Mucosa of stomach (tissue), 1 donor: ENCODE measurements around the gene CDH2.
"Not testable (repeated sequence)": the region's sequence is repeated elsewhere in the genome, so short reads cannot be mapped to it uniquely, and the experiment has no call there.

Experiments used
- H3K27me3 ChIP-seq: one replicate; pipeline ENCODE4 v1.7.0; 2013; ENCODE audit warnings: mild to moderate bottlenecking, low read length; ENCODE audit not compliant: control insufficient read depth, insufficient read depth
- H3K36me3 ChIP-seq: one replicate; pipeline ENCODE4 v1.7.0; 2013; ENCODE audit warnings: low read length; ENCODE audit not compliant: control insufficient read depth, insufficient read depth
- H3K4me1 ChIP-seq: one replicate; pipeline ENCODE4 v1.7.0; 2013; ENCODE audit warnings: mild to moderate bottlenecking, low read length; ENCODE audit not compliant: control insufficient read depth, insufficient read depth
- H3K4me3 ChIP-seq: one replicate; pipeline ENCODE4 v1.7.0; 2013; ENCODE audit warnings: low read length
- H3K9ac ChIP-seq: one replicate; pipeline ENCODE4 v1.7.0; 2013; ENCODE audit warnings: mild to moderate bottlenecking, low read length, moderate library complexity
- H3K9me3 ChIP-seq: one replicate; pipeline ENCODE4 v1.7.0; 2013; ENCODE audit warnings: mild to moderate bottlenecking, low read length, moderate library complexity; ENCODE audit not compliant: control insufficient read depth
- donor health status: Pancreatic carcinoma.

CDH2 gene

GRCh38 chr18:27952741-27953140 lies 224.2 kb downstream of the CDH2 start:
- Histone ChIP-seq H3K4me3 (no peak overlapping the region), H3K36me3 (no peaks in the 10 kb centered on the region), H3K4me1 (no peaks in the 10 kb centered on the region), H3K27me3 (no peaks in the 10 kb centered on the region), H3K9ac (no peak overlapping the region), H3K9me3 (no peaks in the 10 kb centered on the region)

GRCh38 chr18:27950648-27951228 lies 226.2 kb downstream of the CDH2 start:
- H3K4me1 ChIP-seq = no peaks in the 10 kb centered on the region
- H3K4me3 ChIP-seq = no peak overlapping the region
- no peak overlapping the region for H3K9ac ChIP-seq
- no peaks in the 10 kb centered on the region for H3K9me3 ChIP-seq
- H3K36me3 ChIP-seq = no peaks in the 10 kb centered on the region
- H3K27me3 ChIP-seq = no peaks in the 10 kb centered on the region

GRCh38 chr18:27948986-27949385 lies 227.9 kb downstream of the CDH2 start:
- Histone ChIP-seq H3K27me3 (no peaks in the 10 kb centered on the region), H3K4me3 (no peak overlapping the region), H3K9me3 (no peaks in the 10 kb centered on the region), H3K9ac (no peak overlapping the region), H3K36me3 (no peaks in the 10 kb centered on the region), H3K4me1 (no peaks in the 10 kb centered on the region)

- Histone ChIP-seq H3K9ac (no peak overlapping the region), H3K27me3 (no peaks in the 10 kb centered on the region), H3K4me3 (no peak overlapping the region), H3K9me3 (no peaks in the 10 kb centered on the region), H3K36me3 (no peaks in the 10 kb centered on the region), H3K4me1 (no peaks in the 10 kb centered on the region)
Observed at GRCh38 chr18:27942706-27943105, 234.2 kb downstream of the CDH2 start.

- no peaks in the 10 kb centered on the region for H3K4me1 ChIP-seq
- no peaks in the 10 kb centered on the region for H3K36me3 ChIP-seq
- H3K4me3 ChIP-seq = no peak overlapping the region
- H3K27me3 ChIP-seq = no peaks in the 10 kb centered on the region
- no peaks in the 10 kb centered on the region for H3K9me3 ChIP-seq
- H3K9ac ChIP-seq = no peak overlapping the region
Observed at GRCh38 chr18:27931535-27931934, 245.4 kb downstream of the CDH2 start.

- Histone ChIP-seq H3K9ac (no peak overlapping the region), H3K27me3 (no peaks in the 10 kb centered on the region), H3K4me3 (no peak overlapping the region), H3K9me3 (no peaks in the 10 kb centered on the region), H3K36me3 (no peaks in the 10 kb centered on the region), H3K4me1 (no peaks in the 10 kb centered on the region)
Observed at GRCh38 chr18:27922780-27923179, 254.2 kb downstream of the CDH2 start.

- H3K27me3 ChIP-seq = no peaks in the 10 kb centered on the region
- no peaks in the 10 kb centered on the region for H3K4me1 ChIP-seq
- H3K9me3 ChIP-seq = no peaks in the 10 kb centered on the region
- no peaks in the 10 kb centered on the region for H3K36me3 ChIP-seq
- H3K9ac ChIP-seq = no peak overlapping the region
- no peak overlapping the region for H3K4me3 ChIP-seq
Observed at GRCh38 chr18:27921904-27922751, 254.8 kb downstream of the CDH2 start.

GRCh38 chr18:27921392-27921791 lies 255.5 kb downstream of the CDH2 start:
- Histone ChIP-seq H3K9ac (no peak overlapping the region), H3K4me3 (no peak overlapping the region), H3K9me3 (no peaks in the 10 kb centered on the region)

GRCh38 chr18:27920836-27921235 lies 256.1 kb downstream of the CDH2 start:
- Histone ChIP-seq H3K4me1 (no peaks in the 10 kb centered on the region), H3K4me3 (no peak overlapping the region), H3K9ac (no peak overlapping the region), H3K9me3 (no peaks in the 10 kb centered on the region), H3K27me3 (no peaks in the 10 kb centered on the region), H3K36me3 (no peaks in the 10 kb centered on the region)

More at GRCh38 chr18:27921392-27921791, 255.5 kb downstream of the CDH2 start:
- H3K36me3 ChIP-seq = no peaks in the 10 kb centered on the region
- no peaks in the 10 kb centered on the region for H3K4me1 ChIP-seq
- H3K27me3 ChIP-seq = no peaks in the 10 kb centered on the region

GRCh38 chr18:27906189-27906588 lies 270.7 kb downstream of the CDH2 start:
- not testable (repeated sequence) for H3K36me3 ChIP-seq, H3K9ac ChIP-seq, H3K9me3 ChIP-seq, H3K4me3 ChIP-seq, H3K4me1 ChIP-seq, H3K27me3 ChIP-seq

GRCh38 chr18:27903906-27904305 lies 273.0 kb downstream of the CDH2 start:
- Histone ChIP-seq H3K9me3 (no peaks in the 10 kb centered on the region), H3K4me3 (no peak overlapping the region), H3K9ac (no peak overlapping the region), H3K4me1 (no peaks in the 10 kb centered on the region), H3K27me3 (no peaks in the 10 kb centered on the region), H3K36me3 (no peaks in the 10 kb centered on the region)

GRCh38 chr18:27901424-27902226 lies 275.3 kb downstream of the CDH2 start:
- H3K9ac ChIP-seq = no peak overlapping the region

More at GRCh38 chr18:27901424-27902226, 275.3 kb downstream of the CDH2 start:
- Histone ChIP-seq H3K36me3 (no peaks in the 10 kb centered on the region), H3K4me1 (no peaks in the 10 kb centered on the region), H3K27me3 (no peaks in the 10 kb centered on the region), H3K9me3 (no peaks in the 10 kb centered on the region), H3K4me3 (no peak overlapping the region)
